IMR-90 (cell line): ENCODE results near the gene SNRNP70. TPM values are rescaled to one million over a fixed set of nuclear protein-coding genes. Genes with fewer than 3 reads are reported as not detected.
"Not testable (repeated sequence)": the region's sequence is repeated elsewhere in the genome, so short reads cannot be mapped to it uniquely, and the experiment has no call there.

Experiments used
- ATAC-seq: fragments of 200-7000 bp; cut with Tn5 transposase; 2 replicates; pipeline ENCODE4 v1.9.1; 2020; ENCODE audit warnings: low read depth, mild to moderate bottlenecking, moderate library complexity
- BruUV-seq: library from RNA; stranded (reverse); fragments of 400-500 nt; replicated peaks from 2 replicates; lab custom pipeline; 2021; lab: Mats Ljungman, UMichigan
- CTCF ChIA-PET: fragments of 300-600 bp; formaldehyde crosslinking; extraction: SDS; loops from one replicate; lab custom pipeline; 2021; ENCODE audit warnings: antibody characterized with exemption; lab: Yijun Ruan, JAX
- POLR2A ChIA-PET: fragments of 300-600 bp; sonication (Branson Sonifier 250); formaldehyde crosslinking; loops from one replicate; lab custom pipeline; 2022; ENCODE audit warnings: antibody characterized with exemption; ENCODE audit not compliant: unreplicated experiment; lab: Charles Lee
- DNase-seq: peaks from one replicate; pipeline ENCODE4 v3.0.0; 2013
- H2AFZ ChIP-seq: replicated peaks from 2 replicates; pipeline ENCODE3; 2013; ENCODE audit warnings: low read length, mild to moderate bottlenecking; ENCODE audit not compliant: poor library complexity
- H2AK5ac ChIP-seq: 2 replicates; pipeline ENCODE4 v1.6.1; 2013; ENCODE audit warnings: low read depth, low read length, inconsistent platforms
- H2AK9ac ChIP-seq: replicated peaks from 2 replicates; pipeline ENCODE3; 2013; ENCODE audit warnings: mild to moderate bottlenecking, low read depth, low read length, moderate library complexity; ENCODE audit not compliant: poor library complexity
- H2BK120ac ChIP-seq: 2 replicates; pipeline ENCODE4 v1.6.1; 2013; ENCODE audit warnings: low read depth, low read length, inconsistent platforms
- H2BK15ac ChIP-seq: 3 replicates; pipeline ENCODE4 v1.6.1; 2013; ENCODE audit warnings: low read depth, low read length, inconsistent platforms
- H2BK20ac ChIP-seq: 2 replicates; pipeline ENCODE4 v1.6.1; 2013; ENCODE audit warnings: low read depth, mild to moderate bottlenecking, inconsistent platforms, low read length, moderate library complexity
- H2BK5ac ChIP-seq: 2 replicates; pipeline ENCODE4 v1.6.1; 2013; ENCODE audit warnings: mild to moderate bottlenecking, low read depth, low read length, inconsistent platforms; ENCODE audit not compliant: poor library complexity, severe bottlenecking
- H3K14ac ChIP-seq: replicated peaks from 2 replicates; pipeline ENCODE4 v1.6.1; 2013; ENCODE audit warnings: low read depth, low read length, inconsistent platforms
- H3K18ac ChIP-seq: 2 replicates; pipeline ENCODE4 v1.6.1; 2013; ENCODE audit warnings: low read depth, low read length, control low read depth
- H3K23ac ChIP-seq: 2 replicates; pipeline ENCODE4 v1.6.1; 2013; ENCODE audit warnings: low read depth, low read length, inconsistent platforms
- H3K27ac ChIP-seq: 2 replicates; pipeline ENCODE4 v1.5.1; 2013; ENCODE audit warnings: mild to moderate bottlenecking, control low read depth, low read length; ENCODE audit not compliant: insufficient read depth
- H3K27me3 ChIP-seq: 2 replicates; pipeline ENCODE4 v1.6.1; 2013; ENCODE audit warnings: low read length; ENCODE audit not compliant: control insufficient read depth, insufficient read depth
- H3K36me3 ChIP-seq: 2 replicates; pipeline ENCODE4 v1.6.1; 2013; ENCODE audit warnings: low read length, mixed read lengths; ENCODE audit not compliant: control insufficient read depth, insufficient read depth
- H3K4ac ChIP-seq: 2 replicates; pipeline ENCODE4 v1.6.1; 2013; ENCODE audit warnings: low read depth, low read length, inconsistent platforms
- H3K4me1 ChIP-seq: 2 replicates; pipeline ENCODE4 v1.6.1; 2013; ENCODE audit warnings: low read length, mixed read lengths; ENCODE audit not compliant: control insufficient read depth, insufficient read depth
- H3K4me2 ChIP-seq: 2 replicates; pipeline ENCODE4 v1.6.1; 2013; ENCODE audit warnings: low read depth, mild to moderate bottlenecking, control low read depth, low read length, moderate library complexity
- H3K4me3 ChIP-seq: 2 replicates; pipeline ENCODE4 v1.5.1; 2013; ENCODE audit warnings: low read depth, mild to moderate bottlenecking, control low read depth, low read length, moderate library complexity; ENCODE audit not compliant: insufficient read depth
- H3K56ac ChIP-seq: 2 replicates; pipeline ENCODE4 v1.6.1; 2013; ENCODE audit warnings: low read length, inconsistent platforms; ENCODE audit not compliant: insufficient read depth; ENCODE audit errors: extremely low read depth
- H3K79me1 ChIP-seq, 2 experiments: 2 replicates each; pipeline ENCODE4 v1.6.1; 2013; ENCODE audit warnings: low read length in 2 of 2, inconsistent platforms in 1 of 2, low read depth in 1 of 2
- H3K9ac ChIP-seq: 2 replicates; pipeline ENCODE4 v1.6.1; 2013; ENCODE audit warnings: low read depth, low read length, control low read depth
- H3K9me1 ChIP-seq: 2 replicates; pipeline ENCODE4 v1.6.1; 2013; ENCODE audit warnings: low read length, inconsistent platforms; ENCODE audit not compliant: insufficient read depth
- H3K9me3 ChIP-seq: 2 replicates; pipeline ENCODE4 v1.6.1; 2013; ENCODE audit warnings: low read length; ENCODE audit not compliant: control insufficient read depth, insufficient read depth
- H4K20me1 ChIP-seq: 2 replicates; pipeline ENCODE4 v1.6.1; 2013; ENCODE audit warnings: low read length, inconsistent platforms; ENCODE audit not compliant: insufficient read depth
- H4K5ac ChIP-seq: 2 replicates; pipeline ENCODE4 v1.6.1; 2013; ENCODE audit warnings: mild to moderate bottlenecking, low read depth, low read length, control low read depth
- H4K8ac ChIP-seq, 2 experiments: 2 replicates each; pipeline ENCODE4 v1.6.1; 2013; ENCODE audit warnings: low read depth in 2 of 2, low read length in 2 of 2, control low read depth in 1 of 2, inconsistent platforms in 1 of 2
- H4K91ac ChIP-seq: 2 replicates; pipeline ENCODE4 v1.6.1; 2013; ENCODE audit warnings: low read depth, low read length, inconsistent platforms; ENCODE audit not compliant: insufficient read depth
- WGBS, 2 experiments: methylation state at CpG; one replicate each; pipeline versions ENCODE4 v1.1.5 to v1.1.7; 2013; ENCODE audit warnings: missing lambda C conversion rate in 2 of 2; ENCODE audit not compliant: insufficient read length in 1 of 2; ENCODE audit errors: extremely low coverage in 2 of 2; 5-methylcytosine and 5-hydroxymethylcytosine counted together
- dilution Hi-C: fragments of 300-500 bp; cut with HindIII; formaldehyde crosslinking; loops from one replicate; pipeline ENCODE4 v1.14.3; 2018; ENCODE audit warnings: low sequenced_read_pairs; ENCODE audit not compliant: unreplicated experiment
- in situ Hi-C: fragments of 300-500 bp; cut with MboI; formaldehyde crosslinking; loops from 3 replicates; pipeline ENCODE4 v1.14.3; 2019; ENCODE audit warnings: low sequenced_read_pairs, inconsistent platforms, mixed read lengths
- intact Hi-C: fragments of 100-400 bp; cut with micrococcal nuclease; formaldehyde crosslinking; loops from 2 replicates; pipeline ENCODE4 v1.10.0; 2022
- polyA plus RNA-seq, 3 experiments: library from polyadenylated mRNA; depleted of rRNA; stranded (reverse); fragments of >200 nt; gene quantifications; 2 replicates each; pipeline ENCODE4 v1.2.3, GENCODE V29; 2012; ENCODE audit warnings: low replicate concordance in 1 of 3
- total RNA-seq: library from RNA; depleted of rRNA; stranded (reverse); fragments of >200 nt; gene quantifications from 2 replicates; pipeline ENCODE4 v1.2.3, GENCODE V29; 2012

The SNRNP70 gene
- total and polyA plus RNA-seq, 2 of the 4 experiments (the other 2 are of a cell fraction), result 72.8 to 200 TPM

- H3K9me3 ChIP-seq, H2BK5ac ChIP-seq, H2AK9ac ChIP-seq, H3K56ac ChIP-seq, H4K5ac ChIP-seq, POLR2A ChIA-PET, dilution Hi-C loops, CTCF ChIA-PET, H2BK15ac ChIP-seq, H2AFZ ChIP-seq, DNase-seq, H3K18ac ChIP-seq, intact Hi-C loops, H3K9ac ChIP-seq, H3K14ac ChIP-seq, H2BK120ac ChIP-seq, H3K4me2 ChIP-seq, H3K4ac ChIP-seq, H3K4me1 ChIP-seq, H2AK5ac ChIP-seq, H3K79me1 ChIP-seq, H3K23ac ChIP-seq, ATAC-seq, H4K20me1 ChIP-seq, H4K8ac ChIP-seq, BruUV-seq, H3K27me3 ChIP-seq, H4K91ac ChIP-seq, H2BK20ac ChIP-seq, H3K9me1 ChIP-seq, H3K4me3 ChIP-seq, H3K36me3 ChIP-seq, in situ Hi-C loops, H3K27ac ChIP-seq: not testable (repeated sequence)
- no CpG with 5 or more reads among the region's 4 CpGs for WGBS, 2 experiments
Observed at GRCh38 chr19:49042666-49043065, 42.6 kb upstream of the SNRNP70 start.

- in situ Hi-C loops, H3K79me1 ChIP-seq, BruUV-seq, H2BK20ac ChIP-seq, H3K18ac ChIP-seq, H3K27ac ChIP-seq, H2AFZ ChIP-seq, H3K36me3 ChIP-seq, H3K9me3 ChIP-seq, H4K5ac ChIP-seq, H3K27me3 ChIP-seq, H3K4ac ChIP-seq, H3K9ac ChIP-seq, H2AK9ac ChIP-seq, H2BK15ac ChIP-seq, DNase-seq, H3K4me1 ChIP-seq, H4K91ac ChIP-seq, CTCF ChIA-PET, intact Hi-C loops, H4K8ac ChIP-seq, H2BK5ac ChIP-seq, H3K56ac ChIP-seq, H3K14ac ChIP-seq, H2BK120ac ChIP-seq, POLR2A ChIA-PET, H3K4me2 ChIP-seq, ATAC-seq, H3K4me3 ChIP-seq, dilution Hi-C loops, H2AK5ac ChIP-seq, H3K23ac ChIP-seq, H4K20me1 ChIP-seq, H3K9me1 ChIP-seq: not testable (repeated sequence)
- 69% methylated on average over 5 of the region's 15 CpGs; no CpG with 5 or more reads in 1 of the 2 experiments for WGBS, 2 experiments
Observed at GRCh38 chr19:49043548-49043947, 41.7 kb upstream of the SNRNP70 start, which contains the start of gene CGB5. CGB5 (plus strand) TSS chr19:49043848; CDS start chr19:49044210, 362 bp downstream.
